Type B pancreatic cell (in vitro differentiated cells): ENCODE data around the gene KIZ. TPM values are rescaled to one million over a fixed set of nuclear protein-coding genes. Genes with fewer than 3 reads are reported as not detected.
A peak's percentile ranks its signal among the peaks of the same experiment; 100 is the strongest.

Experiments used
- DNase-seq: peaks from one replicate; pipeline ENCODE4 v3.0.0; 2021; ENCODE audit warnings: mixed read lengths; ENCODE audit not compliant: unreplicated experiment; ENCODE audit errors: extremely low spot score
- H3K27ac Mint-ChIP-seq: 2 replicates; pipeline ENCODE4 v1.8.0; 2021; ENCODE audit warnings: mild to moderate bottlenecking, mixed read lengths
- H3K27me3 Mint-ChIP-seq: 2 replicates; pipeline ENCODE4 v1.8.0; 2021; ENCODE audit warnings: mixed read lengths
- H3K36me3 Mint-ChIP-seq: 2 replicates; pipeline ENCODE4 v1.8.0; 2021; ENCODE audit warnings: mixed read lengths
- H3K4me1 Mint-ChIP-seq: one replicate; pipeline ENCODE4 v1.8.0; 2021; ENCODE audit warnings: mixed read lengths; ENCODE audit not compliant: unreplicated experiment
- H3K4me3 Mint-ChIP-seq: 2 replicates; pipeline ENCODE4 v1.8.0; 2021; ENCODE audit warnings: mild to moderate bottlenecking, mixed read lengths
- H3K9me3 Mint-ChIP-seq: 2 replicates; pipeline ENCODE4 v1.8.0; 2021; ENCODE audit warnings: mixed read lengths
- CTCF ChIP-seq: fragments of 200-600 bp; sonication (generic); conservative IDR thresholded peaks from 2 replicates; pipeline ENCODE4 v1.5.0; 2021; ENCODE audit warnings: antibody characterized with exemption, mild to moderate bottlenecking
- total RNA-seq: library from RNA; stranded (reverse); gene quantifications from 2 replicates; pipeline ENCODE4 v1.2.1, GENCODE V29; 2021; ENCODE audit warnings: low replicate concordance

The KIZ gene
- total RNA-seq, 1 donor from 2014 or later, result 15.5 TPM

- no peak for TF ChIP-seq CTCF
- H3K36me3 Mint-ChIP-seq, result no peaks in the 10 kb centered on the region
- no peak overlapping the region for H3K4me3 Mint-ChIP-seq
- H3K9me3 Mint-ChIP-seq, result no peaks in the 10 kb centered on the region
- H3K27me3 Mint-ChIP-seq, result peaks cover 54% of the 10 kb centered on the region
- H3K27ac Mint-ChIP-seq, result no peak overlapping the region
- DNase-seq, result no peak
- no peaks in the 10 kb centered on the region for H3K4me1 Mint-ChIP-seq
Measured at GRCh38 chr20:21118138-21118537, 7.7 kb upstream of the KIZ start.

DNA sequence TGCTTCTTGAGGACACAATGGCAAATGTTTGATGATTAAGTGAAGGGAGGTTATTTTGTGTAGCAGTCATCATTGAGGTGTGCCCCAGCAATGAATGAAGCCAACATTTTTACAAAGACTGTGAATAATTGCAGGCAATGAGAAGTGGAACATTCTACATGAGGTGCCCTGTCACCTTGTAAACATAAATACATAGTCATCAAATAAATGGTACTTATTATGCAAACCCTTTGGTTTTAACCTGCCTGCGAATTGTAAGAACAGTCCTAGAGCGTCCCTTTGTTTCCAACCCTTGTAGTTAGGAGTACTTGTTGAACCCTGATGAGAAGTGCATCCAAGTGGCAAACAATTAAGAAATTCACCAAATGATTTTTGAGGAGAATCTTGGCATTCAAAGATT is 7.1 kb upstream of the KIZ start:
- TF ChIP-seq CTCF, result no peak
- H3K4me3 Mint-ChIP-seq, result no peak overlapping the region

DNA sequence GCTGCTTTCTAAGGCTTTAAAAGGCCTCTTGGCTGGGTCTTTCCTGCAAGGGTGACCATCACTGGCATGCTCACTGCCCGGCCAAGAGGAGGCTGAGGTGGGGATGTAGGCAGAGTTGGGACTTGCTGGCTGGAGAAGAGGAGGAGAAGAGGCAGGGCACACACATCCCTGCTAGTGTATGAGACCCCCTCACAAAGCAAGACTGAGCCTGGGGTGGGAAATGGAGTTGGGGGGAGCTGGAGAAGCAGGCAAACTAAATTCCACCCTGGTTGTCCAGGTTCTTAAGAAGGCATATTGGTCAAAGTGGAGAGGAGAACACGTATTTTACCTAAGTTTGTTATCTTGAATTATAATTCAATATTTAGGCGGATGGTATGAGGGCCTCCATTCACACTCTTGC is 1.7 kb upstream of the KIZ start:
- TF ChIP-seq CTCF, result no peak
- peak overlapping the region; percentile 23 for H3K4me3 Mint-ChIP-seq
- H3K36me3 Mint-ChIP-seq, result no peaks in the 10 kb centered on the region
- H3K9me3 Mint-ChIP-seq, result no peaks in the 10 kb centered on the region
- no peak for DNase-seq
- peaks cover 9% of the 10 kb centered on the region for H3K4me1 Mint-ChIP-seq
- no peak overlapping the region for H3K27ac Mint-ChIP-seq
- H3K27me3 Mint-ChIP-seq, result peaks cover 4% of the 10 kb centered on the region

More for the DNA sequence above, 7.1 kb upstream of the KIZ start:
- Mint-ChIP-seq H3K36me3 (no peaks in the 10 kb centered on the region), H3K9me3 (no peaks in the 10 kb centered on the region), H3K4me1 (no peaks in the 10 kb centered on the region), H3K27me3 (peaks cover 48% of the 10 kb centered on the region), H3K27ac (no peak overlapping the region)
- DNase-seq, result no peak

- Mint-ChIP-seq H3K4me1 (peaks cover 9% of the 10 kb centered on the region), H3K27ac (peak overlapping the region; percentile 70), H3K9me3 (no peaks in the 10 kb centered on the region), H3K4me3 (peak overlapping the region; percentile 91), H3K36me3 (no peaks in the 10 kb centered on the region), H3K27me3 (peaks cover 4% of the 10 kb centered on the region)
- DNase-seq, result no peak
- peak; percentile 43 for TF ChIP-seq CTCF
Measured at GRCh38 chr20:21125072-21125848, 622 bp upstream of the KIZ start.

GRCh38 chr20:21126581-21126870 is 644 bp downstream of the KIZ start:
- Mint-ChIP-seq H3K4me1 (peaks cover 9% of the 10 kb centered on the region), H3K9me3 (no peaks in the 10 kb centered on the region), H3K27ac (peak overlapping the region; percentile 79), H3K4me3 (peak overlapping the region; percentile 91), H3K27me3 (no peaks in the 10 kb centered on the region), H3K36me3 (no peaks in the 10 kb centered on the region)
- TF ChIP-seq CTCF, result no peak
- DNase-seq, result no peak
